ENCODE data around the gene CSF1R.

The CSF1R gene

GRCh38 chr5:150065346-150065745 lies 21.0 kb downstream of the CSF1R start:
- Histone ChIP-seq H3K4me1 (ENCODE audit: control insufficient read depth, low read length) (no peaks in the 10 kb centered on the region), H3K9me2 (replicated peaks; ENCODE audit: control insufficient read depth, low read length) (no peaks in the 10 kb centered on the region), H3F3A (ENCODE audit: control insufficient read depth, insufficient read depth) (no peaks in the 10 kb centered on the region), H3K36me3 (ENCODE audit: control insufficient read depth, low read length) (no peaks in the 10 kb centered on the region), H3K9me3 (ENCODE audit: control insufficient read depth, insufficient read depth, low read length) (no peaks in the 10 kb centered on the region), H3K4me3 (ENCODE audit: low read length) (no peak overlapping the region), H3K27me3 (ENCODE audit: control insufficient read depth, low read length) (peaks cover 12% of the 10 kb centered on the region; the same call in 1 of the 2 replicates), H3K27ac (ENCODE audit: low read depth, low read length) (no peak overlapping the region), H3K4me2 (ENCODE audit: low read length) (no peak overlapping the region), H4K20me1 (ENCODE audit: control insufficient read depth, insufficient read depth, low read depth, low read length) (no peaks in the 10 kb centered on the region), H3K79me2 (ENCODE audit: control insufficient read depth, low read length) (no peaks in the 10 kb centered on the region)
- no peak for TF ChIP-seq CTCF (IDR thresholded peaks at IDR 0.05; ENCODE audit: low read depth, low read length, poor library complexity, severe bottlenecking)
- TF ChIP-seq EZH2phosphoT487 (IDR thresholded peaks at IDR 0.05; ENCODE audit: borderline replicate concordance, low read length), result no peak

GRCh38 chr5:150064681-150065220 lies 21.6 kb downstream of the CSF1R start:
- Histone ChIP-seq H3K4me2 (ENCODE audit: low read length) (no peak overlapping the region), H3K9me3 (ENCODE audit: control insufficient read depth, insufficient read depth, low read length) (no peaks in the 10 kb centered on the region), H3K79me2 (ENCODE audit: control insufficient read depth, low read length) (no peaks in the 10 kb centered on the region), H3K4me1 (ENCODE audit: control insufficient read depth, low read length) (no peaks in the 10 kb centered on the region), H3K36me3 (ENCODE audit: control insufficient read depth, low read length) (no peaks in the 10 kb centered on the region), H3K27ac (ENCODE audit: low read depth, low read length) (no peak overlapping the region), H3K4me3 (ENCODE audit: low read length) (no peak overlapping the region), H3F3A (ENCODE audit: control insufficient read depth, insufficient read depth) (no peaks in the 10 kb centered on the region), H4K20me1 (ENCODE audit: control insufficient read depth, insufficient read depth, low read depth, low read length) (no peaks in the 10 kb centered on the region), H3K27me3 (ENCODE audit: control insufficient read depth, low read length) (peaks cover 12% of the 10 kb centered on the region; the same call in 1 of the 2 replicates), H3K9me2 (replicated peaks; ENCODE audit: control insufficient read depth, low read length) (no peaks in the 10 kb centered on the region)
- no peak for TF ChIP-seq CTCF (IDR thresholded peaks at IDR 0.05; ENCODE audit: low read depth, low read length, poor library complexity, severe bottlenecking)
- TF ChIP-seq EZH2phosphoT487 (IDR thresholded peaks at IDR 0.05; ENCODE audit: borderline replicate concordance, low read length), result no peak

DNA sequence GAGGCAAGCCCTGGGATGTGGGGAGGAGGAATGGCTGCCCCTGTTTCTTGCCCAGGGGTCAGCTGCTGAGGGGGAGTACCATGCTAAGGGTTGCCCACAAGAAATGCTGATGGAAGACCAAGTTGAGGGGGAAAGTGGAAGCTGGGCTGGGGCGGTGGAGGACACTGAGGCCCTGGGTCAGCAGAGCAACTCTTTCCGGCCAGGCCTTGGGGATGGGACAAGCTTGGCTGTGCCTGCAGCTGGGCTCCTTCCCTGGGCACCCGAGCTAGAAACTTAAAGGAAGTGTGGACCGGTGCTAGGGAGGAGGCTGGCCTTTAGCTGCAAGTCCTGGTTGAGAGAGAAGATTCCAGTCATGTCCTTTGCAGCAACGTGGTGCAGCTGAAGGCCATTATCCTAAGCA lies 22.7 kb downstream of the CSF1R start:
- Histone ChIP-seq H3K79me2 (ENCODE audit: control insufficient read depth, low read length) (no peaks in the 10 kb centered on the region), H3K36me3 (ENCODE audit: control insufficient read depth, low read length) (no peaks in the 10 kb centered on the region), H3K27me3 (ENCODE audit: control insufficient read depth, low read length) (peaks cover 12% of the 10 kb centered on the region; the same call in 1 of the 2 replicates), H3F3A (ENCODE audit: control insufficient read depth, insufficient read depth) (no peaks in the 10 kb centered on the region), H3K4me3 (ENCODE audit: low read length) (no peak overlapping the region), H3K4me2 (ENCODE audit: low read length) (no peak overlapping the region), H3K9me3 (ENCODE audit: control insufficient read depth, insufficient read depth, low read length) (no peaks in the 10 kb centered on the region), H3K9me2 (replicated peaks; ENCODE audit: control insufficient read depth, low read length) (no peaks in the 10 kb centered on the region), H3K4me1 (ENCODE audit: control insufficient read depth, low read length) (peaks cover 2% of the 10 kb centered on the region), H4K20me1 (ENCODE audit: control insufficient read depth, insufficient read depth, low read depth, low read length) (no peaks in the 10 kb centered on the region), H3K27ac (ENCODE audit: low read depth, low read length) (no peak overlapping the region)
- no peak for TF ChIP-seq EZH2phosphoT487 (IDR thresholded peaks at IDR 0.05; ENCODE audit: borderline replicate concordance, low read length)
- TF ChIP-seq CTCF (IDR thresholded peaks at IDR 0.05; ENCODE audit: low read depth, low read length, poor library complexity, severe bottlenecking), result no peak

Measured in DOHH2 (cell line).